ENCODE data around the gene TMEM212. TPM values are rescaled to one million over a fixed set of nuclear protein-coding genes. Genes with fewer than 3 reads are reported as not detected.
"Not testable (repeated sequence)": the region's sequence is repeated elsewhere in the genome, so short reads cannot be mapped to it uniquely, and the experiment has no call there.

Gene TMEM212
- total and polyA plus RNA-seq, 2 experiments from 2014 or later: not detected

- H2AFZ ChIP-seq: no peak overlapping the region
- H3K4me2 ChIP-seq: no peak overlapping the region
- H3K79me2 ChIP-seq: no peaks in the 10 kb centered on the region
- no peaks in the 10 kb centered on the region for H4K20me1 ChIP-seq (ENCODE audit: insufficient read depth, poor library complexity, severe bottlenecking)
- TF ChIP-seq CTCF (IDR thresholded peaks at IDR 0.05; ENCODE audit: poor library complexity) (no peak), EZH2 (IDR thresholded peaks at IDR 0.05; ENCODE audit: borderline replicate concordance) (no peak), EZH2phosphoT487 (IDR thresholded peaks at IDR 0.05; ENCODE audit: low read depth, severe bottlenecking, unreplicated experiment) (no peak)
- H3K4me1 ChIP-seq (ENCODE audit: insufficient read depth): peaks cover 10% of the 10 kb centered on the region
- H3K9me3 ChIP-seq (ENCODE audit: low read depth): no peaks in the 10 kb centered on the region
- H3K9me2 ChIP-seq (replicated peaks; ENCODE audit: insufficient read depth): no peaks in the 10 kb centered on the region
- no peak for DNase-seq (ENCODE audit: low spot score)
- H3K27me3 ChIP-seq: no peaks in the 10 kb centered on the region
- WGBS (ENCODE audit: low lambda C conversion rate, missing lambda C conversion rate): 92% methylated on average over 3 of the region's 3 CpGs
- no peak overlapping the region for H3K4me3 ChIP-seq
- no peak overlapping the region for H3K27ac ChIP-seq
- no peaks in the 10 kb centered on the region for H3K36me3 ChIP-seq (replicated peaks; ENCODE audit: insufficient read depth, low read depth)
Observed at GRCh38 chr3:171813278-171813896, 29.8 kb upstream of the TMEM212 start.

- H3K9me2 ChIP-seq (replicated peaks; ENCODE audit: insufficient read depth): no peaks in the 10 kb centered on the region
- H3K4me1 ChIP-seq (ENCODE audit: insufficient read depth): peaks cover 10% of the 10 kb centered on the region
- H3K27me3 ChIP-seq: no peaks in the 10 kb centered on the region
- no peak overlapping the region for H3K27ac ChIP-seq
- H3K79me2 ChIP-seq: no peaks in the 10 kb centered on the region
- DNase-seq (ENCODE audit: low spot score): no peak
- no peak overlapping the region for H3K4me2 ChIP-seq
- no peak for TF ChIP-seq EZH2phosphoT487 (IDR thresholded peaks at IDR 0.05; ENCODE audit: low read depth, severe bottlenecking, unreplicated experiment)
- no peak for TF ChIP-seq CTCF (IDR thresholded peaks at IDR 0.05; ENCODE audit: poor library complexity)
- TF ChIP-seq EZH2 (IDR thresholded peaks at IDR 0.05; ENCODE audit: borderline replicate concordance): no peak
- WGBS (ENCODE audit: low lambda C conversion rate, missing lambda C conversion rate): 84% methylated on average over 4 of the region's 4 CpGs
- H2AFZ ChIP-seq: no peak overlapping the region
- H4K20me1 ChIP-seq (ENCODE audit: insufficient read depth, poor library complexity, severe bottlenecking): no peaks in the 10 kb centered on the region
- no peaks in the 10 kb centered on the region for H3K9me3 ChIP-seq (ENCODE audit: low read depth)
- no peaks in the 10 kb centered on the region for H3K36me3 ChIP-seq (replicated peaks; ENCODE audit: insufficient read depth, low read depth)
- H3K4me3 ChIP-seq: no peak overlapping the region
Observed at GRCh38 chr3:171813897-171814460, 29.2 kb upstream of the TMEM212 start.

- WGBS (ENCODE audit: low lambda C conversion rate, missing lambda C conversion rate): 93% methylated on average over 6 of the region's 6 CpGs
- H3K27me3 ChIP-seq; H3K36me3 ChIP-seq (replicated peaks; ENCODE audit: insufficient read depth, low read depth); H3K79me2 ChIP-seq; H2AFZ ChIP-seq; H3K9me2 ChIP-seq (replicated peaks; ENCODE audit: insufficient read depth); H4K20me1 ChIP-seq (ENCODE audit: insufficient read depth, poor library complexity, severe bottlenecking); H3K4me2 ChIP-seq; H3K4me1 ChIP-seq (ENCODE audit: insufficient read depth); H3K27ac ChIP-seq; DNase-seq (ENCODE audit: low spot score); H3K9me3 ChIP-seq (ENCODE audit: low read depth); H3K4me3 ChIP-seq: not testable (repeated sequence)
Observed at GRCh38 chr3:171814662-171815061, 28.5 kb upstream of the TMEM212 start.

GRCh38 chr3:171815973-171816595 lies 27.1 kb upstream of the TMEM212 start:
- no peaks in the 10 kb centered on the region for H3K9me2 ChIP-seq (replicated peaks; ENCODE audit: insufficient read depth)
- H3K27me3 ChIP-seq: no peaks in the 10 kb centered on the region
- no peaks in the 10 kb centered on the region for H4K20me1 ChIP-seq (ENCODE audit: insufficient read depth, poor library complexity, severe bottlenecking)
- H2AFZ ChIP-seq: no peak overlapping the region
- no peak overlapping the region for H3K4me2 ChIP-seq
- no peaks in the 10 kb centered on the region for H3K36me3 ChIP-seq (replicated peaks; ENCODE audit: insufficient read depth, low read depth)
- no peaks in the 10 kb centered on the region for H3K79me2 ChIP-seq
- no peak overlapping the region for H3K4me3 ChIP-seq
- 42% methylated on average over 2 of the region's 2 CpGs for WGBS (ENCODE audit: low lambda C conversion rate, missing lambda C conversion rate)
- no peak for TF ChIP-seq CTCF (IDR thresholded peaks at IDR 0.05; ENCODE audit: poor library complexity)
- no peak for TF ChIP-seq EZH2 (IDR thresholded peaks at IDR 0.05; ENCODE audit: borderline replicate concordance)
- TF ChIP-seq EZH2phosphoT487 (IDR thresholded peaks at IDR 0.05; ENCODE audit: low read depth, severe bottlenecking, unreplicated experiment): no peak
- no peak for DNase-seq (ENCODE audit: low spot score)
- H3K4me1 ChIP-seq (ENCODE audit: insufficient read depth): peaks cover 4% of the 10 kb centered on the region
- peak overlapping the region; percentile 35 for H3K27ac ChIP-seq
- H3K9me3 ChIP-seq (ENCODE audit: low read depth): no peaks in the 10 kb centered on the region
